Right kidney (tissue), 9 donors: ENCODE measurements around the gene POLR2J2.
"Not testable (repeated sequence)": the region's sequence is repeated elsewhere in the genome, so short reads cannot be mapped to it uniquely, and the experiment has no call there.

ENCODE experiments used
- DNase-seq: peaks from one replicate; pipeline ENCODE4 v3.0.0-alpha.2; 2016
- long read RNA-seq, 8 donors: transcript quantifications; one replicate each; lab custom pipeline, GENCODE V29; 2026

The POLR2J2 gene
- long read RNA-seq, donor 1, partial matches to known transcripts: 0 of 5 reads
- long read RNA-seq, donor 1, other reads (novel, unspliced or antisense): 0 of 5 reads
- long read RNA-seq, donor 2: 0 reads
- long read RNA-seq, donor 3, partial matches to known transcripts: 0 of 2 reads
- long read RNA-seq, donor 3, other reads (novel, unspliced or antisense): 0 of 2 reads
- long read RNA-seq, donor 4: 0 reads
- long read RNA-seq, donor 5, partial matches to known transcripts: 0 of 2 reads
- long read RNA-seq, donor 5, other reads (novel, unspliced or antisense): 0 of 2 reads
- long read RNA-seq, donor 6, partial matches to known transcripts: 0 of 3 reads
- long read RNA-seq, donor 6, other reads (novel, unspliced or antisense): 0 of 3 reads
- long read RNA-seq, donor 7, partial matches to known transcripts: 0 of 1 reads
- long read RNA-seq, donor 7, other reads (novel, unspliced or antisense): 0 of 1 reads
- long read RNA-seq, donor 8: 0 reads

DNA sequence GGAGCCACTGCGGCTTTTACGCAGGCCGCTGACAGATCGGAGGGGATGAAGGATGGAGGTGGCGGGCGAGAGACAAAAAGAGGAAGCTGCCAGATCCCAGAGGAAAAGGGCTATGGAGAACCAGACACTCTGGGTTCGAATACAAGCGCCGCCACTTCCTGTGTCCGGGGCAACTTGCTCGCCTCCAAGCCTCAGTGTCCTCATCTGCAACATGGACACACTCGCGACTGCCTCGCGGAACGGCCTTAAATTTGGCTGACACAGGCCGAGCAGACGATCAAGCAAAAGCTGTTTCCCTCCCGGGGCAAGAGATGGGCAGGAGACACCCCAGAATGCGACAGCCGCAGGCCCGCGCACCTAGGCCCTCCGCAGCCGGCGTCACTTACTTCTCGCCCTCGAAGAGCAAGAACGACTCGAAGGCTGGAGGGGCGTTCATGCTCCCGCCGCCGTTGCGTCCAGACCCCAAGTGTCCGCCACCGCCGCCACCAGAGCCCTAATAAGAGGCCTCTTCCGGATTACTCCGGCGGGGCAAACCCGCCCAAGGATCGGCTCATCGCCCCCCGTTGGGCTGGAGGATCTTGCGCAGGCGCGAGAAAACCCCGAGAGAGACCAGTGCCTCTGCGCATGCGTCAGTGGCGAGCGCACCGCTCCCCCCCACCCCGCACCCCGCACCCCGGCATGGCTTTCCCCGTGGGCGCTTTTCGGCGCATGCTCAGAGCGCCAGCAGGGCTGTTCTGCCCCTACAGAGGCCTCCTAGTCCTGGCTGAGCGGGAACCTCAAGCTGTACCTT lies at the start of gene POLR2J2:
Gene POLR2J2, minus strand, starts transcription at position 498 of the 790 bp plus-strand sequence. Its CDS starts 62 bp downstream, at position 436.
- DNase-seq: not testable (repeated sequence)

DNA sequence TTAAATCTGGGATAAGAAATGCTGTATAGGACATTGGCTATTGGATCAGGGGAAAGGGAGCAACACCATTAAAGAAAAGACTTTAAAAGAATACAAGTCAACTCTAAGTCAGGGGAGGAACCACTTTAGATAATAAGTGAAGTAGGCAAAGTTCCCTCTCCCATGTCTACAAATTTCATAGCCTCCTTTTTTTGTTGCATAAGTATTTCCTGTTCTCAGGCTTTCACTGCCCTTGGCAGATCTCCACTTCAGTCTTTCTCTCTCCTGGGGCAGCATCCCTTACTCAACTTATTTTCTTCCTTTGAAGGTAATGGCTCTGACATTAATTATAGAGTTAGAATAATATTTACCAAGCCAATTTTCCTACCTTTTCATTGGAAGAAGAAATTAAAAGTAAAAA lies 47.0 kb upstream of the POLR2J2 start:
- not testable (repeated sequence) for DNase-seq

DNA sequence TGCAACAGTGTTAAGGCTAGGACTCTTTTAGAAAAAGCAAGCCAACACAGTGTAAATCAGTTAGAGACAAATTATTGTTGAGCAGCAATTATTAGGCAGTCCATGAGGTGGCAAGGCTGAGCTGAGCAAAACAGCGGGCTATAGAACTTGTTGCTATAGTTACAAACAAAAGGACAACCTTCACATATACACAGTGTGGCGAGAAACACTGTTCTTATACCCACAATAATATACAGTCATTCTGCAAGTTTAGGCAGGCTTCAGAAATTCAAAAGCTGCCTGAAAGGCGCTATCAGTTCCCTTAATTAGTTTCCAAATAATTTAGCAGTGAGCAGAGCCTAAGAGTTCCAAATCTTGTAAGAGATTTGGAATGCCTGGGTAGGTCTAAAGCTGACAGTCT lies 44.3 kb upstream of the POLR2J2 start:
- not testable (repeated sequence) for DNase-seq

DNA sequence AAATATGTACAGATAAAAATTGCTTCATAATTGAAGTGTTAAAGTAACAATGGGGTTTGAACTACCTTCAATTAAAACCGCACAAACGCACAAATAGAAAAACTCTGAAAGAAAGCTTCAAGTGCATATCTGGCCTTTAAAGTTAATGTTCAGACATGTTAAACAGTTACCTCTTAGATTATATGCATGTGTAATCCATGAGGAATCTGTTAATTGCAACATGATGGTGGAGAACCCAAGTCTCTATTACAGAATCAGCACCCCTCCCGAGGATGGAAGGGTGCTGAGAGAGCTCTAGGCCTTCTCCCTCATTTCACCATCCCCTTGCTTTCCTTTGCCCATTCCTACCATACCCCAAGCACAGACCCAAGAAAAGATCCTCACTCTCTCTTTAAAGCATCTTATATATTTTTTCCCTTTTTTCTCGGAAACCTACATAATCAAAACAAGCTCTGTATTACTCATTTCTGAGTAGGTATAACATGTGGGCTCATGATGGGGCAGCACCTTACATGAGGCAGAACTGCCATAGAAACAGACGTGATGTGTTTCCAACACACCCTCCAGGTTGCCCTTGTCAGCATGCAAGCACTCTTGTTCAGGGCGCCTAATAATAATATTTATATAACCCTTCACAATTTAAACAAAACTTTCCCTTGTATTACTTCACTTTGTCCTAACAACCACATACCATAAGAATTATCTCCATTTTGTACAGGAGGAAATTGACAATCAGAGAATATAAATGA lies 43.5 kb upstream of the POLR2J2 start:
- DNase-seq: not testable (repeated sequence)

DNA sequence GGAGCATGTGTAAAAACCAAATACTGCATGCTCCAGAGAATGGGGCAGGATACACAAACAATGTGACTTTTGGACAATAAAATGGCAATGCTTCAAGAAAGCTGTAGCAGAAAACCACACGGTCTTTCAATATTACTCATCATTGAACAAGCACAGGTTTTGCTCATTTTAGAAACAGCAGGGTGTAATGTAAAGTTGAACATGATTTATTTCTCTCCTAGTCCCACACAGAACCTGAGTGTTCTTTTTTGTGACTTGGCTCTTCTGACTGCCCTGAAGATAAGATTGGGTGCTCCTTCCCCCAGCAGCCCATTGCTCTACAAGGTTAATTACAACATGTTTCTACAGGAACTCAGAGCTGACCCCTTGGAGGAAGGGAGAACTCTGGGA lies 42.2 kb upstream of the POLR2J2 start:
- DNase-seq: not testable (repeated sequence)

DNA sequence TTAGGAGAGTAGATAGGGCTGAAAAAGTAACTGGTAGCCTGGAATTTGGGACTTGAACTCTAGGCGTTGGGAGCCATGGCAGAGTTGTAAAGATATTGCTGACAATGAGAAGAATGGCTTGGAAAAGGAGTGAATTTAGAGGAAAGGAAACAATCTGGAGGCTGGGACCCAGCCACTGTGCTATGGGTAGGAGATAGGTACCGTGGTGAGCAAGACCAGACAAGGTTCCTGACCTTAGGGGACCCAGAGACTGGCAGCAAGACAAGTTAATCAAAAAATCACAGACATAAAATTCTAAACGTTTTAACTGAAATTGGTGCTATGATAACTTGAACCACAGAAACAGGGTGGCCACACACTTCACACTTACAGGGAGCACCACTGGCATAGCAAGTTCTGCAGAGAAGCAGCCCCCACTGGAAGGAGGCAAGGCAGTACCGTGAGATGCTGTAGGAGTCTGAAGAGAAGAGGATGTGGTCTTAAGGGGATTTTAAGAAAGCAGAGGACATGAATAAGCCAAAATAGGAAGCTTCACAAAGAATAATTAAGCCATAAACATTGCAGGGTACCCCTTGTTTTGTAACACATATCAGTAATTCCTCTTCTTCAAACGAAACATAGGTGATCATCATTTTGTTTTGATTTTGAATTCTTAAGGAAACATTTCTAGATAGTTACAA lies 41.7 kb upstream of the POLR2J2 start:
- not testable (repeated sequence) for DNase-seq

DNA sequence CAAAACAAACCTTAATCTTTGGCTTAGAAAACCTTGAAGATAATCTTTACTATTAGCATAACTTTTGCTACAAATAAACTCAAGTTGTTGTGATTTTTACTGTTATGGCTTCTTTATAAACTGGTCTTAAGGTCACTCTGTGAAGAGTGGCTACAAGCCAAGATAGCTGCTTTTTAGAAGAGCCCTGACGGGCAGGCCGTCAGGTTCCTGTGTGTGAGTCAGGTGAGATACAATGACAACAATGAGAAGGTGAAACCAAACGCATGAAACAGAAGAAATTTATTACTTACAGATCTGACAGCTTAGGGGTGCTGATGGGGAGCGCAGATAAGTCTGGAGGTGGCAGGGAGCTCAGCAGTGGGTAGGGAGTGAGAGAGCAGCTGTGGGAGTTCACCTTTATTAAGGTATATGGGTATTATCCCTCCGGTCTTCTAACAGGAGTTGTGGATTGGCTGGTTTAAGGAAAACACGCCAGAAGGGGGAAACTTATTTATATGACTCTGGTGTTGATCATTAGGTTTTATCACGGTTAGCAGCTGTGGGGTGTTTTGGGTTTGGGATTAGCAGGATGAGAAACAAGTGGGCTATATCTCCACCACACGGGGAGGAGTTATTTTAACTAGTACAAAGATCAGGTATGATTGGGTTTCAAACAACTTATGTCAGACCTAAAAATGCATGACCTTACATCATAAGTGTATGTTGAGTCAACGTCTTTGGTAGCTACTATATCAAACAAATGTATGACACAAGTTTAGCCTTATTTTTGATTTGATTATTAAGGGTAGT lies 27.7 kb upstream of the POLR2J2 start:
- not testable (repeated sequence) for DNase-seq

DNA sequence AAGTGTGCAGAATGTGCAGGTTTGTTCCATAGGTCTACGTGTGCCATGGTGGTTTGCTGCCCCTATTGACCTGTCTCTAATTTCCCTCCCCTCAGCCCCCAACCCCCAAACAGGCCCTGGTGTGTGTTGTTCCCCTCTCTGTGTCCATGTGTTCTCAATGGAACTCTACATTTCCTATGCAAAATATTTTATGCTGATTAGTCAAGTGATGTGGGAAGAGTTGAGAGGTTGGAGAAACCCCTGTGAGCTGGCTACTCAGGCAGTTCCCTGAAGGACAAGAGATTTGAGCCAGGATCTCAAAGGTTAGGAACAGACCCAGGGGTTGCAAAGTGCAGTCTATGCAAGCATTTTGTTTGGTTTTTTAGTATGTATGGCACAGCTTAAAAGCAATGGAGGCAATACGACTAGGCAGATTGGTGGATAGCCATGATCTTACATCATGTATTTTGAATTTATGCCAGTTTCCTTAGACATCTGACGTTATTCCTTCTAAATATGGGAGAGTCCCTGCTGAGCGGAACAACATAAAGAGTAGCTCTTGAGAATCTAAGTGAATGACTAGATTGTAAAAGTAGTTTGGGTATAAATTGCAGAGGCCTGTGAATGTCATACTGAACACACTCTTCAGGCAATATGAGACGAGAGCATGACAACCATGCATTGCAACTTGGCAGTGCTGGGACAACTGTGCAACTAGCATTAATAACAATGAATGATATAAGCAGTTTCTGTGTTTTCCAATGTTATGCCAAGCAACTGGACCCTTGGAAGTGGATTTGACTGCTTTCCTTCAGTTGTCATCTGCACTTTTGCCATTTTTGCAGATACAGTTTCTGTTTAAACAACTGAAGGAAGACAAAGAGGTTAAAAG lies 26.4 kb upstream of the POLR2J2 start:
- DNase-seq: not testable (repeated sequence)

DNA sequence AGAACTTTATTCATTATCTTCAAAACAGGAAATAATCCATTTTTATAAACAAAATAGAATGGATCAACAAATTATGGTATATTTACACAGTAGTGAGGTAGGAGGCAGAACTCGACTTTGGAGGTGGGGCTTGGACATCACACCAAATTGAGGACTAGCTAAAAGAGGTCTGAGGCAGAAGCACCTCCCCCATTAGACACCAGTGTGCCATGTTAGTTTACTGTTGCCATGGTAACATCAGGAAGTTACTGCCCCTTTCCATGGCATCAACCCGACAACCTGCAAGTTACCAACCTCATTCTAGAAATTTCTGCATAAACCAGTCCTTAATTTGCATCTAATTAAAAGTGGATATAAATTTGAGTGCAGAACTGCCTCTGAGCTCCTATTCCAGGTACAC lies 24.5 kb upstream of the POLR2J2 start:
- DNase-seq: not testable (repeated sequence)

DNA sequence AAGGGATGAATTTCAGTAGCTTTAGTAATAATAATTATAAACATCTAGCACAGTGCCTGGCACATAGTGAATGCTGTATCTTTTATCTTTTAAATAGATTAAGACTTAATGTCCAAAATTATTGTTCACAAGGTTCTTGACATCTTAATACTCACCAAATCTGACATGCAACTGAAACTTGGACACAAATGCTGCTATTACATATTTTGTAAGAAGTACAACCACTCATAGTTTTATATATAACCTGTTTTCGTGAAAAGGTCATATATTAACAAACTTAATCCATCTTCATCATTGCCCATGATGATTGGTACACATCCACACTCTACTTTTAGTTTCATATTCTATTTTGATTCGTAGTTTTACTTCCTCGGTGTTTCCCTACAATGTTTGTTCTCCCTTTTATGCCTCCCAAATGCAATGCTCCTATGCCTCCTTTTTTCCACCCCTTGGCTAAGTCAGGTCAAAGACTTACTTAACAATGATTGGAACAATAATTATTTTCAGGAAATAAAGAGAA lies 23.6 kb upstream of the POLR2J2 start:
- not testable (repeated sequence) for DNase-seq

DNA sequence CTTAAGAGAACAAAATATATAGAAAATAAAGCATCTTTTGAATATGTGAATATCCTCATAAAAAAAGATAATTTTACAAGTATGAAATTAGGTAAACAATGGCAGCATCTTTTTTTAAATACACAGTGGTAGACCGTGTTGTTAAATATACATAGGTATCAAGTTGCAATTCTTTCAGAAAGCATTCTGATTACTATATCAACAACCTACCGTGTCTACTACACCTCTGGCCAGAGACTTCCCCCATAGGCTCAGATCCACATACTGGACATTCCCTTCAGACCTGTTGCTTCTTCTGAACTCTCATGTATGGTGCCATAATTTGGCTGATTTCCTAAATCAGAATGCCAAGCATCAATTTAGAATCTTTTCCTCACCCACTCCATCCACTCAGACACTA lies 22.5 kb upstream of the POLR2J2 start:
- DNase-seq: not testable (repeated sequence)

DNA sequence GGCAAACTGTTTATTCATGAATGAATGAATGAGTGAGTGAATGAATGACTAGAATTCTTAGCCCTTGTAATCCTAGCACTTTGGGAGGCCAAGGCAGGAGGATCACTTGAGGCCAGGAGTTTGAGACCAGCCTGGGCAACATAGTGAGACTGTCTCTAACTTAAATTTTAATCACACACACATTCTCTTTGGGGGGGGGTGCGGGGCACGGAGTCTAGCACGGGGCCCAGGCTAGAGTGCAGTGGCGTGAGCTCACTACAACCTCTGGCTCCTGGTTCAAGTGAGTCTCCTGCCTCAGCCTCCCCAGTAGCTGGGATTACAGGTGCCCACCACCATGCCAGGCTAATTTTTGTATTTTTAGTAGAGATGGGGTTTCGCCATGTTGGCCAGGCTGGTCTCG lies 19.1 kb upstream of the POLR2J2 start:
- not testable (repeated sequence) for DNase-seq

DNA sequence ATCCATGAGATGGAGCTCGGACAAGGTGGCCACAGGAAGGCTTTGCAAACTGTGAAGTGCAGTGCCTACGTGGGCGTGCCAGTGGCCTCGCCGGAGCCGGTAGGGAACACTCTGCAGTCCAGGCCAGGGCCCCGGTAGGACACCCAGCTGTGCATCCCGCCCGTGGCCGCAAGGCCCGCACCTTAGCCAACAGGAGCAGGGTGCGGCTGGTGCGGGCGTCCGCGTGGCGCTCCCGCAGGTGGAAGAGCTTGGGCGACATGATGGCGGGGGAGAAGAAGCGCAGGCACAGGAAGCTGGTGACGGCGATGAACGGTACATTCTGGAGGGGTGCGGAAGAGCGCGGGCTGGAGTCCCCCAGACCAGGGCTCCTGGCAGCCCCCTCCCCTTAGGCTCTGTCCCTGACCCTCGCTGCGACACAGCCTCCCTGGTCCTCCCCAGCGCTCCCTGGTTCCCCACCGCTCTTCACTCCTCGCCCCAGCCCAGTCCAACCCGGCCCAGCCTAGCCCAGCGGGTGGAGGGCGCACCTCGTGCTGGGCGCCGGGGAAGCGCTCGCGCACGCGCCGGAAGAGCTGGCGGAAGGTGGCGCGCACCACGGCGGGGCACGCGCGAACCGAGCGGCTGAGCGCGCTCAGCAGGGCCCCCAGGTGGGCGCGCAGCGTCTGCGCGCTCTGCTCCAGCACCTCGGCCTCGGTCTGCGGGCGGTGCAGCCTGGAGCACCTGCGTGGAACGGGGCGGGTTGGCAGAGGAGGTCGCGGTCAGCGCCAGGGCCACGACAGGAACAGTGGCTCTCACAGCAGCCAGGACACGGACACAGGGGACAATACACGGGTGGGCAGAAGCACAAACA lies 18.2 kb upstream of the POLR2J2 start:
- not testable (repeated sequence) for DNase-seq

DNA sequence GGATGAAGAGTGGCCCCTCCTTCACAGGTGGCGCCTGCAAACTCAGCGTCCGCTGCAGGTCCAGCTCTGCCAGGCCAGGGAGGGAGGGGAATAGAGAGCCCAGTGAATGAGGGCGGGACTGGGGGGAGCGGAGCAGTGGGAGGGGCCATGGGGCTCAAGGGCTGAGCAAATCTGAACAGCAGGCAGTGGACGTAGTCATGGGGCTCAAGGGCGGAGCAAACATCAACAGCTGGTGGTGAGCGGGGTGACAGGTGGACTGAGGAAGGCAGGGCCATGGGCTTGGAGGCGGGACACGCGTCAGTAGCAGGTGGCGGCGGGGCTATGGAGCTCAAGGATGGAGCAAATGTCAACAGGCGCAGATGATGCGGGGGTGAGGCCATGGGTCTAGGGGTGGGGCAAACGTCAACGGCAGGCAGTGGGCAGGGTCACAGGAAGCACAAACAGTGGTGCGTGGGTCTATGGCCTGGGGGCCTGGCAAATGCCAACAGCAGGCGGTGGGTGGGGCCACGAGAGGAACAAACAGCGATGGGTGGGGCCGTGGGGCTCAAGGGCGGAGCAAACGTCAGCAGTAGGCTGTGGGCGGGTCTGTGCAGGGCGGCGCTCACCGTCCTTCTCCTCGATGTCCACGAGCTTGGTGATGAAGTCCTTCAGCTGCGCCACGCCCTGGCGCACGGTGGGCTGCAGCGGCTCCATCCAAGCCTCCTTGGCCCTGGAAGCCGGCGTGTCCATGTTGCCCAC lies 17.0 kb upstream of the POLR2J2 start:
- not testable (repeated sequence) for DNase-seq

DNA sequence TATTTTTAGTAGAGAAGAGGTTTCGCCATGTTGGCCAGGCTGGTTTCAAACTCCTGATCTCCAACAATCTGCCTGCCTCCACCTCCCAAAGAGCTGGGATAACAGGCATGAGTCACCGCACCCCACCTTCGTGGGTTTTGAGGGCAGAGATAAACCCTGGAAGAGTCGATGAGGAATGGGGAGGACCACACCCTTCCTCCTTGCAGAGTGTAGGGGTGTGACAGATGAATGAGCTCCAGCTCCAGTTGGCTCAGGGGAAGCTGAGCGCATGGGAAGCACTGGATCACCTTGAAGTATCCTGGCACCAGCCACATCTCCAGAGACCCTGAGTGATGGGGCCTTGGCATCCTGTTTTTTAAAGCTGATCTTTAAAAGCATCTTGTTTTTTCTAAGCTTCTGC lies 11.1 kb upstream of the POLR2J2 start:
- not testable (repeated sequence) for DNase-seq

DNA sequence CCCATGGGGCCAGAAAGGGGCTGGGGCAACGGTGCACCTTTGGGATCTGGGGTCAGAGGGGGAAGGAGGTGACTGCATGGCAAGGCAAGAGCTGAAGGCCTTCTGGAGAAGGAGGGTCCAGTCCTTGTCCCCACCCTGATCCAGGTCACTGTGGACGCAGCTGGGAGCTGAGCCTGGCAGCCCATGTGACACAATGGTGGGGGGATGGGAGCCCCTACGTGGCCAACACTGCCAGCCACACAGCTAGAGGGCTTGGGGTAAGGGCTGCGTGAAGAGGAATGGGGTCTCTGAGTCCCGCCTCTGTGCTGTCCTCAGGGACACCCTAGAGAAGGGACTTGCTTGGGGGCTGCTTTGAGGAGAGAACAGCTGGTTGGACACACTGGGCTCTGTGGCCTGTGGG lies 9.3 kb upstream of the POLR2J2 start:
- not testable (repeated sequence) for DNase-seq

DNA sequence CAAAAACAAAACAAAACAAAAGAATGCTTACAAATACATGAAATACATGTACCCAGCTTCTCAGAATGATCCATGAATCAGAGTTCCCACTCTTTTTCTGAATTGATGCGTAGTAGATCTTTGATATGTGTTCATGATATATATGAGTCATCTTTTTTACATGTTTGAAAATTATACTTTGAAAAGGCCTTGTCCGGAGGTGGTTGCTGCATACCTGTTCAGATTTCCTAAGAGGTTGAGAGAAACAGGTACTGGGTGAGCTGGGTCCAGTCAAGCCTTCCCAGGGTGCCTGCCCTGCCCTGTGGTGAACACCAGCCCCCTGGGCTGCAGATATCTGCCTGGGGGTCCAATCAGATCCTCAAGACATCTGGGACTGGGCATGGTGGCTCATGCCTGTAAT lies 4.1 kb upstream of the POLR2J2 start:
- not testable (repeated sequence) for DNase-seq
